Cardiac fibroblast (primary cell): ENCODE measurements around the gene TADA2A.
"Not testable (repeated sequence)": the region's sequence is repeated elsewhere in the genome, so short reads cannot be mapped to it uniquely, and the experiment has no call there.

ENCODE experiments used
- DNase-seq, 2 donors: peaks; one replicate each; pipeline versions ENCODE4 v3.0.0 to v3.0.0-alpha.2; 2010; ENCODE audit warnings: low read depth in 2 of 2
- H3K4me3 ChIP-seq, 2 donors: replicated peaks in 1 of 2; 1 replicate in 1 of 2; 2 replicates in 1 of 2; pipeline ENCODE4 v1.5.1; 2011; ENCODE audit warnings: low read depth in 2 of 2, low read length in 2 of 2, mild to moderate bottlenecking in 2 of 2, moderate library complexity in 1 of 2
- TF ChIP-seq, protein P1 (sequence below): IDR thresholded peaks from one replicate; pipeline ENCODE4 v1.5.1; 2011; ENCODE audit warnings: low read depth, mild to moderate bottlenecking, low read length, inconsistent platforms

Gene TADA2A

DNA sequence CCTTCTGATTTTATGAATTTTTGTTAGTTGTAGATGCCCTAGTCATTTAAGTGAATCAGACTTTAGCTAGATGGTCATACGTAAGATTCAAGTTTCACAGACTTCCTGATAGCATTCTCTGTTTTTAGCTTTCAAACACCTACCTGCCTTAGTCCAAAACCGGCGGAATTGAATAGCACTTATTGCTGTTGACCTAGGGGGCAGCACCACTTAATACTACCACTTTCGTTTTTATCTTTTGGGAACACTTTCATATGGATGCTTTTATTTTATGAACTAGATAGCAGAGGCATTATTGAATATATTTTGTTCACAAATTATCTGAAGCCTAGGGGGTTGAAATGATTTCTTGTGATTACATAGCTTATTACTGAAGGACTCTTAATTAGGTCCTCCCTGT lies 31.5 kb downstream of the TADA2A start:
- H3K4me3 ChIP-seq: no peak overlapping the region
- TF ChIP-seq, protein P1, sequence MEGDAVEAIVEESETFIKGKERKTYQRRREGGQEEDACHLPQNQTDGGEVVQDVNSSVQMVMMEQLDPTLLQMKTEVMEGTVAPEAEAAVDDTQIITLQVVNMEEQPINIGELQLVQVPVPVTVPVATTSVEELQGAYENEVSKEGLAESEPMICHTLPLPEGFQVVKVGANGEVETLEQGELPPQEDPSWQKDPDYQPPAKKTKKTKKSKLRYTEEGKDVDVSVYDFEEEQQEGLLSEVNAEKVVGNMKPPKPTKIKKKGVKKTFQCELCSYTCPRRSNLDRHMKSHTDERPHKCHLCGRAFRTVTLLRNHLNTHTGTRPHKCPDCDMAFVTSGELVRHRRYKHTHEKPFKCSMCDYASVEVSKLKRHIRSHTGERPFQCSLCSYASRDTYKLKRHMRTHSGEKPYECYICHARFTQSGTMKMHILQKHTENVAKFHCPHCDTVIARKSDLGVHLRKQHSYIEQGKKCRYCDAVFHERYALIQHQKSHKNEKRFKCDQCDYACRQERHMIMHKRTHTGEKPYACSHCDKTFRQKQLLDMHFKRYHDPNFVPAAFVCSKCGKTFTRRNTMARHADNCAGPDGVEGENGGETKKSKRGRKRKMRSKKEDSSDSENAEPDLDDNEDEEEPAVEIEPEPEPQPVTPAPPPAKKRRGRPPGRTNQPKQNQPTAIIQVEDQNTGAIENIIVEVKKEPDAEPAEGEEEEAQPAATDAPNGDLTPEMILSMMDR: no peak
- DNase-seq: no peak

DNA sequence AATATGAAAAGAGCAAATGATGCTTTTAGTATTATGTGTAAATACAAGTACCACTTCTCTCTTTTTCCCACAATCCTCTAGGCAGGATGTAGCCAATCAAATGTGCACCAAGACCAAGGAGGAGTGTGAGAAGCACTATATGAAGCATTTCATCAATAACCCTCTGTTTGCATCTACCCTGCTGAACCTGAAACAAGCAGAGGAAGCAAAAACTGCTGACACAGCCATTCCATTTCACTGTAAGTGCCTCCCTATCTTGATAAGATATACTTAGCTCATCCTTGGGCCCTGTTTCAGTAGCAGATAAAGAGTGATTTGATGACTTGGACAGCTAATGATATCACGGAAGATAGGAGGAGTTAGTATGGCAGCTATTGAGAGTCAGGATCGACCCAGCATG lies 33.7 kb downstream of the TADA2A start:
- TF ChIP-seq, protein P1: no peak
- H3K4me3 ChIP-seq: no peak overlapping the region
- no peak for DNase-seq

DNA sequence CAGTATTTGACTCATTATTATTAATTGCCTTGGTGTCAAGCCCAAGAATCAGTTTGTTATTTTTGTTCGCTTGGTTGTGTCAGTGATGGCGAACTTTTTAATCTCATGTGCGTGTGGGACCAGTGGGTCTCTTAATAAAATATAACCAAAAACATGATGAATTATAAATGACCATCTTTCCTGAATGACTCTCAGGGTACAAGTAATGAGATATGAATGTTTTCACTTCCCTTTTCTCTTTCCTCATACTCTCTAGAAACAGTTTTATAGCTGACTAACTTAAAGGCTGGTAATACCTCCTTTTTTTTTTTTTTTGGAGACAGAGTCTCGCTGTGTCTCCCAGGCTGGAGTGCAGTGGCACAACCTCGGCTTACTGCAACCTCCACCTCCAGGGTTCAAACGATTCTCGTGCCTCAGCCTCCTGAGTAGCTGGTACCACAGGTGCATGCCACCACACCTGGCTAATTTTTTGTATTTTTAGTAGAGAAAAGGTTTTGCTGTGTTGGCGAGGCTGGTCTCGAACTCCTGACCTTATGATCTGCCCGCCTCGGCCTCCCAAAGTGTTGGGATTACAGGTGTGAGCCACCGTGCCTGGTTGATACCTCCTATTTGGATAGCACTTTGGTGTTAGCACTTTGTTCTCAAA lies 34.8 kb downstream of the TADA2A start:
- DNase-seq: peak in 1 of 2 donors; percentile 34
- H3K4me3 ChIP-seq: not testable (repeated sequence)

DNA sequence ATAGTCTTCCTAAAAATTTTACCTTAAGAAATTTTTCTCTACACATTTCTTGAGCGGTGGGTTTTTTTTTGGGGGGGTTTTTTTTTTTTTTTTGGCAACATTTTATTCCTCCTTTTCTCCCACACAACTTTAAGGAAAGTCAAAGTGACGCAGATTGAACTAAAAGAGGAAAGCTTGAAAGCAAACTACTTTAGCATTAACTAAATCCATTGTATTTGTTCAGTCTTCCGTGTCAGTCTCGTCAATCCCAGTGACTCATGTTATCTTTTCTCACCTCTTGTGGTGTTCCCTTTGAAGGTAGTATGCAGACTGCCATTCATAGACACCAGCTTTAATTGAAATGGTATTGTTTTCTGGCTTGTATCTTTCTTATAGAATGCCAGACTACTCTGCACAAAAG lies 39.3 kb downstream of the TADA2A start:
- no peak overlapping the region for H3K4me3 ChIP-seq
- TF ChIP-seq, protein P1: no peak
- DNase-seq: no peak

DNA sequence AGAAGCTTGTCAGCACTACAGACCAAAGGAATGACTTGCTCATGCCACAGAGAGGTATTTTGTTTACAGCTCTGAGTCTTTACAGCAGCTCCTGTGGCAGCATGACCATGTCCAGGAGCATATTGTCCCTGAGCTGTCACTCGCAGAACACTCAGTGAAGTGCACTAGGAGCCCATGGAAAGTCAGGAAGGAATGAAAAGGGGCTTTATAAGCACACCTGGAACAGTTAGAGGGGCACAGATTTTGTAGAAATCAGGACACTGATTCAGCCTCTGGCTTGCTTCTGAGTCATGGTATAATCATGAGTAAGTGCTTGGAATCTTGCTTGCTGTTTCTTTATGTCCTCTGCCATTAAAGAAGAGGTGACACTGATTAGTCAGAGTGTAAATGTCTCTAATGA lies 41.0 kb downstream of the TADA2A start:
- peak; percentile 6 to 58 for DNase-seq
- no peak overlapping the region for H3K4me3 ChIP-seq
- TF ChIP-seq, protein P1: no peak

DNA sequence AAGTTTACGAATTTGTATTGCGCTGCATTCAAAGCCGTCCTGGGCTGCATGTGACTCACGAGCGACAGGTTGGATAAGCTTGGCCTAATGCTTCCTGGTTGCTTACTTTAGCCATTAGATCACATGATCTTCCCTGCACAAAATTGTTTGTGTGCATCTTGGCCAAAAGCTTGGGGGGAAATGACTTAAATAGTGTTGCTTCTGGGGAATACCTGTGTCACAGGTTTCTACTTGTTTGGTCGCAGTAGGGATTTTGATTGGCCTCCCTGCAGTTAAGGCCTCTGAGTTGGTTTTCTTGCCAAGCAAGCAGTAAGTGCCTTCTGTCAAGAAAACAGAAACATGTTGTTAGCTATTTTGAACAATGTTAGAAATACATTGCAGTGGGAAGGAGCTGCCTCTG lies 43.4 kb downstream of the TADA2A start:
- TF ChIP-seq, protein P1: no peak
- no peak overlapping the region for H3K4me3 ChIP-seq
- no peak for DNase-seq

DNA sequence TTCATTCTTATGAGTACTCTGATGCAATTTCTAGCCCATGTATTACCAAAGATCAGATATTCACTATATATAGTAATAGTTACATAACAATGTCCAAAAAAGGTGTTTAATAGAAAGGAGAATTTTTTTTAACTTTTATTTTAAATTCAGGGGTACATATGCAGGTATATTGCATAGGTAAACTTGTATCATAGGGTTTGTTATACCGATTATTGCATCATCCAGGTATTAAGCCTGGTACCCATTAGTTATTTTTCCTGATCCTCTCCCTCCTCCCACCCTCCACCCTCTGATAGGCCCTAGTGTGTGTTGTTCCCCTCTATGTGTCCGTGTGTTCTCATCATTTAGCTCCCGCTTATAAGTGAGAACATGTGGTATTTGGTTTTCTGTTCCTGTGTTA lies 51.1 kb downstream of the TADA2A start:
- DNase-seq, H3K4me3 ChIP-seq: not testable (repeated sequence)

DNA sequence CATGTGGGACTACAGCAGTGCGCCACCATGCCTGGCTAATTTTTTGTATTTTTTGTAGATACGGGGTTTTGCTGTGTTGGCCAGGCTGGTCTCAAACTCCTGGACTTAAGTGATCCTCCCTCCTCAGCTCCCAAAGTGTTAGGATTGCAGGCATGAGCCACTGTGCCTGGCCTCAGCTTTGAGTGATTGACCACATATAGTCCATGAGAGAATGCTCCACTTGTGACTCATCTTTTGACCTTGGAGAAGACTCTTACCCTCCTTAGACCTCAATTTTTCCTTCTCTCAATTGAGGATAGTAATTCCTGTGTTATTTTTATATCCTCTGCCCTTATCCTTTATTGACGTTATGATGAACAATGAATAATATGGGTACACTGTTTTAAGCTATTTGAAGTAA lies 52.1 kb downstream of the TADA2A start:
- no peak overlapping the region for H3K4me3 ChIP-seq
- TF ChIP-seq, protein P1: no peak
- DNase-seq: peak; percentile 50 to 90
